Measurements from ENCODE around the gene GPSM3. TPM values are rescaled to one million over a fixed set of nuclear protein-coding genes. Genes with fewer than 3 reads are reported as not detected.

GPSM3 gene
- total RNA-seq, 4 donors from 2014 or later = 5.7 to 17.4 (median 8.6) TPM

- Histone ChIP-seq H3K4me3 (no peak overlapping the region), H3K27me3 (no peaks in the 10 kb centered on the region), H3K27ac (replicated peaks in 1 of 4) (peak overlapping the region in 3 of 4 donors; percentile 24 to 50 (median 36)), H3K36me3 (peaks cover 13 to 86% (median 75%) of the 10 kb centered on the region in 4 donors), H3K9me3 (no peaks in the 10 kb centered on the region), H3K4me1 (peaks cover 0 to 29% (median 18%) of the 10 kb centered on the region in 4 donors)
- intact Hi-C loops (cut with DNase I) = no loop called here
- TF ChIP-seq EP300 (IDR thresholded peaks at IDR 0.05) = no peak
- TF ChIP-seq, protein P1, sequence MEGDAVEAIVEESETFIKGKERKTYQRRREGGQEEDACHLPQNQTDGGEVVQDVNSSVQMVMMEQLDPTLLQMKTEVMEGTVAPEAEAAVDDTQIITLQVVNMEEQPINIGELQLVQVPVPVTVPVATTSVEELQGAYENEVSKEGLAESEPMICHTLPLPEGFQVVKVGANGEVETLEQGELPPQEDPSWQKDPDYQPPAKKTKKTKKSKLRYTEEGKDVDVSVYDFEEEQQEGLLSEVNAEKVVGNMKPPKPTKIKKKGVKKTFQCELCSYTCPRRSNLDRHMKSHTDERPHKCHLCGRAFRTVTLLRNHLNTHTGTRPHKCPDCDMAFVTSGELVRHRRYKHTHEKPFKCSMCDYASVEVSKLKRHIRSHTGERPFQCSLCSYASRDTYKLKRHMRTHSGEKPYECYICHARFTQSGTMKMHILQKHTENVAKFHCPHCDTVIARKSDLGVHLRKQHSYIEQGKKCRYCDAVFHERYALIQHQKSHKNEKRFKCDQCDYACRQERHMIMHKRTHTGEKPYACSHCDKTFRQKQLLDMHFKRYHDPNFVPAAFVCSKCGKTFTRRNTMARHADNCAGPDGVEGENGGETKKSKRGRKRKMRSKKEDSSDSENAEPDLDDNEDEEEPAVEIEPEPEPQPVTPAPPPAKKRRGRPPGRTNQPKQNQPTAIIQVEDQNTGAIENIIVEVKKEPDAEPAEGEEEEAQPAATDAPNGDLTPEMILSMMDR (IDR thresholded peaks at IDR 0.05) = no peak
- TF ChIP-seq POLR2A (IDR thresholded peaks at IDR 0.05; ENCODE audit: low read depth) = no peak
- 70% methylated on average over 6 of the region's 6 CpGs for WGBS
- no peak for DNase-seq (ENCODE audit: extremely low spot score)
Measured at GRCh38 chr6:32167761-32168262, 24.6 kb downstream of the GPSM3 start.

GRCh38 chr6:32167154-32167760 lies 25.2 kb downstream of the GPSM3 start:
- Histone ChIP-seq H3K4me3 (no peak overlapping the region), H3K27me3 (no peaks in the 10 kb centered on the region), H3K27ac (replicated peaks in 1 of 4) (peak overlapping the region; percentile 19 to 50 (median 26)), H3K4me1 (peaks cover 0 to 28% (median 19%) of the 10 kb centered on the region in 4 donors), H3K9me3 (no peaks in the 10 kb centered on the region), H3K36me3 (peaks cover 13 to 92% (median 80%) of the 10 kb centered on the region in 4 donors)
- no peak for DNase-seq (ENCODE audit: extremely low spot score)
- TF ChIP-seq EP300 (IDR thresholded peaks at IDR 0.05) (no peak), POLR2AphosphoS5 (IDR thresholded peaks at IDR 0.05) (no peak), POLR2A (IDR thresholded peaks at IDR 0.05; ENCODE audit: low read depth) (no peak)
- TF ChIP-seq, protein P1 (IDR thresholded peaks at IDR 0.05) = no peak
- 80% methylated on average over 20 of the region's 32 CpGs for WGBS
- intact Hi-C loops (cut with DNase I) = no loop called here

DNA sequence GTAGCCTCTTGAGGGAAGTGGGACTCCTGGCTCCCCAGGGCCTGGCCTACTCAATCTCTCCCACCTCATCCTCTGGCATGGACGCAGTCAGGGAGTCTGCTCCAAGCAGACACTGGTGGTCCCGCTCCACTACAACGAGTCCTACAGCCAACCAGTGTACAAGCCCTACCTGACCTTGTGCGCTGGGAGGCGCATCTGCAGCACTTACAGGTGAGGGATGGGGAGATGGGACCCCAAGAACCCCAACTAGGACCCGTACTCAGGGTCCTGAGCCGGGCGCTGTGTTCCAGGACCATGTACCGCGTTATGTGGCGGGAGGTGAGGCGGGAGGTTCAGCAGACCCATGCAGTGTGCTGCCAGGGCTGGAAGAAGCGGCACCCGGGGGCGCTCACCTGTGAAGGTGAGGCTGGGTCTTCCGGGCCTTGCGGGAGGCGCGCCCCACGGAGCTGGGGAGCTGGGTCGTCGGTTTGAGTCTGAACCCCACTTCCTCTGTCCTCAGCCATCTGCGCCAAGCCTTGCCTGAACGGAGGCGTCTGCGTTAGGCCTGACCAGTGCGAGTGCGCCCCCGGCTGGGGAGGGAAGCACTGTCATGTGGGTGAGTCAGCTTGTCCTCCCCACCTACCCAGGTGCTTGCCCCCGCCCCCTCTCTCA lies 25.9 kb downstream of the GPSM3 start:
- no peak for DNase-seq (ENCODE audit: extremely low spot score)
- H3K9me3 ChIP-seq = no peaks in the 10 kb centered on the region
- TF ChIP-seq POLR2AphosphoS5 (IDR thresholded peaks at IDR 0.05) = no peak
- no peak for TF ChIP-seq POLR2A (IDR thresholded peaks at IDR 0.05; ENCODE audit: low read depth)
- TF ChIP-seq EP300 (IDR thresholded peaks at IDR 0.05) = no peak
- TF ChIP-seq, protein P1 (IDR thresholded peaks at IDR 0.05) = no peak
- H3K4me3 ChIP-seq = no peak overlapping the region
- H3K27me3 ChIP-seq = no peaks in the 10 kb centered on the region
- peaks cover 15 to 99% (median 88%) of the 10 kb centered on the region in 4 donors for H3K36me3 ChIP-seq
- 76% methylated on average over 30 of the region's 30 CpGs for WGBS
- H3K4me1 ChIP-seq = peaks cover 0 to 28% (median 19%) of the 10 kb centered on the region in 4 donors
- intact Hi-C loops (cut with DNase I) = no loop called here
- H3K27ac ChIP-seq (replicated peaks in 1 of 4) = peak overlapping the region; percentile 19 to 36 (median 26)

- Histone ChIP-seq H3K4me3 (no peak within 1 kb of the TSS), H3K27me3 (no peaks in the 10 kb centered on the region), H3K36me3 (peaks cover 7 to 95% (median 82%) of the 10 kb centered on the region in 4 donors), H3K9me3 (no peaks in the 10 kb centered on the region), H3K4me1 (peaks cover 0 to 28% (median 19%) of the 10 kb centered on the region in 4 donors), H3K27ac (replicated peaks in 1 of 4) (peak within 1 kb of the TSS; percentile 58 to 72 (median 67))
- intact Hi-C loops (cut with DNase I) = no loop called here
- no peak for TF ChIP-seq POLR2AphosphoS5 (IDR thresholded peaks at IDR 0.05)
- TF ChIP-seq, protein P1 (IDR thresholded peaks at IDR 0.05) = no peak
- TF ChIP-seq EP300 (IDR thresholded peaks at IDR 0.05) = no peak
- no peak for TF ChIP-seq POLR2A (IDR thresholded peaks at IDR 0.05; ENCODE audit: low read depth)
- no peak for DNase-seq (ENCODE audit: extremely low spot score)
Measured at GRCh38 chr6:32164295-32164694, 28.1 kb downstream of the GPSM3 start, which contains the start of gene EGFL8. TSS of gene EGFL8 (plus strand) at chr6:32164595. CDS start at chr6:32166166, 1,571 bp downstream.
